ENCODE results near the gene TMEM259.
"Not testable (repeated sequence)": the region's sequence is repeated elsewhere in the genome, so short reads cannot be mapped to it uniquely, and the experiment has no call there.

The TMEM259 gene

GRCh38 chr19:1038978-1039645, 18.2 kb upstream of the TMEM259 start:
- DNase-seq = no peak

GRCh38 chr19:1037621-1038064, 16.7 kb upstream of the TMEM259 start:
- no peak for DNase-seq

GRCh38 chr19:1035998-1036621, 15.2 kb upstream of the TMEM259 start:
- DNase-seq = no peak

- no peak for DNase-seq
Observed at GRCh38 chr19:1032264-1032867, 11.4 kb upstream of the TMEM259 start.

GRCh38 chr19:1028062-1028926, 7.4 kb upstream of the TMEM259 start:
- no peak for DNase-seq

- DNase-seq = no peak
Observed at GRCh38 chr19:1027650-1028061, 6.7 kb upstream of the TMEM259 start.

GRCh38 chr19:1026783-1027649, 6.1 kb upstream of the TMEM259 start:
- no peak for DNase-seq

GRCh38 chr19:1025960-1026782, 5.2 kb upstream of the TMEM259 start, which contains the start of gene CNN2:
Gene CNN2 (plus strand): TSS chr19:1026608. CDS start chr19:1026662, 54 bp downstream.
- no peak for DNase-seq

GRCh38 chr19:1025080-1025479, 4.2 kb upstream of the TMEM259 start:
- not testable (repeated sequence) for DNase-seq

- DNase-seq = not testable (repeated sequence)
Observed at GRCh38 chr19:1023883-1024188, 2.9 kb upstream of the TMEM259 start.

GRCh38 chr19:1019980-1020867, 699 bp downstream of the TMEM259 start:
- no peak for DNase-seq

- no peak for DNase-seq
Observed at GRCh38 chr19:1019616-1019961, 1.3 kb downstream of the TMEM259 start.

- DNase-seq = no peak
Observed at GRCh38 chr19:1018932-1019615, 1.8 kb downstream of the TMEM259 start.

GRCh38 chr19:1018393-1018792, 2.5 kb downstream of the TMEM259 start:
- no peak for DNase-seq

GRCh38 chr19:1017906-1018305, 3.0 kb downstream of the TMEM259 start:
- DNase-seq = no peak

- no peak for DNase-seq
Observed at GRCh38 chr19:1017115-1017905, 3.6 kb downstream of the TMEM259 start.

- DNase-seq = no peak
Observed at GRCh38 chr19:1016647-1017114, 4.2 kb downstream of the TMEM259 start.

GRCh38 chr19:1015782-1016646, 4.9 kb downstream of the TMEM259 start:
- no peak for DNase-seq

Data from NCI-H1092 treated with DMSO at 0.1 percent for 48 hours (cell line).